Measurements from ENCODE around the gene MED27.

DNA sequence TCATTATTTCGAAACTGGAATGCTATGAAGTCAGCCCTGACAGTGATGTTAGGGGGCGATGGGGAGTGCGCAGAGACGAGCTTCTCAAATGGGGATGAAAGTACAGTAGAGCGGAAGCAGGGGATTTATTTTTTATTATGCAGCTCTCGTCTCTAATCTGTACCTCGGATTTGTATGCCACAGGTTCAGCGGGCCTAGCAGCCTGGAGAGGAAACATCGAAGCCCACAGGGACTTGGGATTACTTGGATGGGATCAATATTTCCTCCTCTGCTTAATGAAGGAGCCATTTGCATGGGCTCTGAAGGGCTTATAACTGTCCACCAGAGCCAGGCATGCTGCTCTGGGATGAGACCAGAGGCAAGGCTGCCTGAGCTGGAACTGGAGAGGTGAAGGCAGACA is 206.3 kb downstream of the MED27 start:
- TF ChIP-seq, protein P1, sequence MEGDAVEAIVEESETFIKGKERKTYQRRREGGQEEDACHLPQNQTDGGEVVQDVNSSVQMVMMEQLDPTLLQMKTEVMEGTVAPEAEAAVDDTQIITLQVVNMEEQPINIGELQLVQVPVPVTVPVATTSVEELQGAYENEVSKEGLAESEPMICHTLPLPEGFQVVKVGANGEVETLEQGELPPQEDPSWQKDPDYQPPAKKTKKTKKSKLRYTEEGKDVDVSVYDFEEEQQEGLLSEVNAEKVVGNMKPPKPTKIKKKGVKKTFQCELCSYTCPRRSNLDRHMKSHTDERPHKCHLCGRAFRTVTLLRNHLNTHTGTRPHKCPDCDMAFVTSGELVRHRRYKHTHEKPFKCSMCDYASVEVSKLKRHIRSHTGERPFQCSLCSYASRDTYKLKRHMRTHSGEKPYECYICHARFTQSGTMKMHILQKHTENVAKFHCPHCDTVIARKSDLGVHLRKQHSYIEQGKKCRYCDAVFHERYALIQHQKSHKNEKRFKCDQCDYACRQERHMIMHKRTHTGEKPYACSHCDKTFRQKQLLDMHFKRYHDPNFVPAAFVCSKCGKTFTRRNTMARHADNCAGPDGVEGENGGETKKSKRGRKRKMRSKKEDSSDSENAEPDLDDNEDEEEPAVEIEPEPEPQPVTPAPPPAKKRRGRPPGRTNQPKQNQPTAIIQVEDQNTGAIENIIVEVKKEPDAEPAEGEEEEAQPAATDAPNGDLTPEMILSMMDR (IDR thresholded peaks at IDR 0.05; ENCODE audit: poor library complexity): no peak
- TF ChIP-seq EZH2 (IDR thresholded peaks at IDR 0.05; ENCODE audit: borderline replicate concordance): no peak

Data from hepatocyte (in vitro differentiated cells).